H1 (cell line): ENCODE measurements around the gene B3GALT6. TPM values are rescaled to one million over a fixed set of nuclear protein-coding genes. Genes with fewer than 3 reads are reported as not detected.

Experiments
- CTCF ChIA-PET: fragments of 300-600 bp; sonication (Branson Sonifier 250); formaldehyde crosslinking; loops from one replicate; lab custom pipeline; 2021; ENCODE audit not compliant: partially characterized antibody; lab: Charles Lee
- POLR2A ChIA-PET: fragments of 300-600 bp; sonication (Branson Sonifier 250); formaldehyde crosslinking; loops from one replicate; lab custom pipeline; 2021; ENCODE audit warnings: inconsistent platforms; ENCODE audit not compliant: partially characterized antibody; lab: Charles Lee
- DNase-seq, 2 experiments: peaks; one replicate each; pipeline versions ENCODE4 v3.0.0 to v3.0.0-alpha.2; 2010 to 2022; ENCODE audit warnings: low spot score in 2 of 2, low read depth in 1 of 2, mixed read lengths in 1 of 2
- FAIRE-seq: peaks from 2 replicates; lab custom pipeline; 2011; peaks lifted over from hg19 to GRCh38; lab: Jason Lieb, UNC
- H2AFZ ChIP-seq: 2 replicates; pipeline ENCODE4 v1.8.1; 2012; ENCODE audit warnings: low read length, inconsistent platforms
- H2AK5ac ChIP-seq: 2 replicates; pipeline ENCODE4 v1.6.1; 2013; ENCODE audit warnings: low read depth, low read length
- H2BK120ac ChIP-seq: replicated peaks from 2 replicates; pipeline ENCODE3; 2013; ENCODE audit warnings: low read depth, low read length, inconsistent platforms
- H2BK12ac ChIP-seq: 2 replicates; pipeline ENCODE4 v1.6.1; 2013; ENCODE audit warnings: low read depth, low read length
- H2BK15ac ChIP-seq: 2 replicates; pipeline ENCODE4 v1.6.1; 2013; ENCODE audit warnings: low read length
- H2BK20ac ChIP-seq: 2 replicates; pipeline ENCODE4 v1.6.1; 2013; ENCODE audit warnings: low read length
- H2BK5ac ChIP-seq: 2 replicates; pipeline ENCODE4 v1.6.1; 2013; ENCODE audit warnings: low read depth, low read length
- H3K14ac ChIP-seq: 2 replicates; pipeline ENCODE4 v1.6.1; 2013; ENCODE audit warnings: inconsistent platforms; ENCODE audit not compliant: insufficient read length
- H3K18ac ChIP-seq: 2 replicates; pipeline ENCODE4 v1.6.1; 2013; ENCODE audit warnings: low read length; ENCODE audit errors: extremely low read depth
- H3K23ac ChIP-seq: 2 replicates; pipeline ENCODE4 v1.6.1; 2013; ENCODE audit warnings: inconsistent platforms; ENCODE audit not compliant: insufficient read length
- H3K23me2 ChIP-seq: 2 replicates; pipeline ENCODE4 v1.6.1; 2013; ENCODE audit warnings: low read depth, low read length
- H3K27ac ChIP-seq: 2 replicates; pipeline ENCODE4 v1.6.1; 2011; ENCODE audit warnings: low read depth, low read length, inconsistent platforms
- H3K27me3 ChIP-seq, 4 experiments: replicated peaks in 1 of 4; 1 replicate in 1 of 4; 2 replicates in 3 of 4; pipeline versions ENCODE4 v1.6.1 to v1.8.1; 2011 to 2013; ENCODE audit warnings: low read length in 3 of 4, mild to moderate bottlenecking in 3 of 4, inconsistent platforms in 2 of 4, mixed read lengths in 2 of 4, moderate library complexity in 1 of 4; ENCODE audit not compliant: control insufficient read depth in 3 of 4, insufficient read depth in 3 of 4; ENCODE audit errors: extremely low read depth in 1 of 4
- H3K36me3 ChIP-seq, 4 experiments: 2 replicates each; pipeline versions ENCODE4 v1.6.1 to v1.8.1; 2011 to 2013; ENCODE audit warnings: mild to moderate bottlenecking in 4 of 4, low read length in 3 of 4, moderate library complexity in 2 of 4, control low read depth in 1 of 4, inconsistent platforms in 1 of 4; ENCODE audit not compliant: insufficient read depth in 4 of 4, control insufficient read depth in 2 of 4
- H3K4ac ChIP-seq: replicated peaks from 2 replicates; pipeline ENCODE3; 2013; ENCODE audit warnings: low read length, low read depth, mixed read lengths, inconsistent platforms; ENCODE audit not compliant: insufficient read length
- H3K4me1 ChIP-seq, 4 experiments: replicated peaks in 1 of 4; 1 replicate in 1 of 4; 2 replicates in 3 of 4; pipeline versions ENCODE4 v1.6.1 to v1.8.1; 2011 to 2013; ENCODE audit warnings: low read length in 3 of 4, inconsistent platforms in 2 of 4, mixed read lengths in 1 of 4; ENCODE audit not compliant: insufficient read depth in 4 of 4, control insufficient read depth in 3 of 4
- H3K4me2 ChIP-seq, 2 experiments: 2 replicates each; pipeline versions ENCODE4 v1.6.1 to v1.8.1; 2011 to 2013; ENCODE audit warnings: low read depth in 2 of 2, low read length in 2 of 2, control low read depth in 1 of 2, inconsistent platforms in 1 of 2, mild to moderate bottlenecking in 1 of 2; ENCODE audit not compliant: insufficient read depth in 1 of 2
- H3K4me3 ChIP-seq, 4 experiments: fragments of 200-600, 300-600 bp in 1 of 4; sonication (generic), shearing (Covaris generic), sonication (Bioruptor Twin) in 1 of 4; 2 replicates each; pipeline versions ENCODE4 v1.5.1 to v1.8.1; 2011 to 2016; ENCODE audit warnings: low read length in 4 of 4, low read depth in 3 of 4, control low read depth in 2 of 4, inconsistent platforms in 2 of 4, mild to moderate bottlenecking in 2 of 4, mixed read lengths in 1 of 4, moderate library complexity in 1 of 4; ENCODE audit not compliant: insufficient read depth in 2 of 4; ENCODE audit errors: extremely low read depth in 1 of 4
- H3K56ac ChIP-seq: replicated peaks from 2 replicates; pipeline ENCODE3; 2013; ENCODE audit warnings: low read depth, mild to moderate bottlenecking, mixed read lengths, low read length, inconsistent platforms; ENCODE audit not compliant: insufficient read length
- H3K79me1 ChIP-seq: 2 replicates; pipeline ENCODE4 v1.6.1; 2013; ENCODE audit warnings: low read depth, low read length, control low read depth
- H3K79me2 ChIP-seq, 2 experiments: 2 replicates each; pipeline versions ENCODE4 v1.6.1 to v1.8.1; 2012 to 2013; ENCODE audit warnings: low read length in 2 of 2, mild to moderate bottlenecking in 2 of 2, inconsistent platforms in 1 of 2; ENCODE audit not compliant: insufficient read depth in 2 of 2, control insufficient read depth in 1 of 2
- H3K9ac ChIP-seq, 4 experiments: replicated peaks in 1 of 4; 1 replicate in 1 of 4; 2 replicates in 3 of 4; pipeline versions ENCODE4 v1.6.1 to v1.8.1; 2011 to 2013; ENCODE audit warnings: low read depth in 3 of 4, low read length in 3 of 4, control low read depth in 2 of 4, mild to moderate bottlenecking in 2 of 4, moderate library complexity in 2 of 4, inconsistent platforms in 1 of 4; ENCODE audit errors: extremely low read depth in 1 of 4
- H3K9me3 ChIP-seq, 2 experiments: 2 replicates each; pipeline versions ENCODE4 v1.6.1 to v1.8.1; 2012 to 2013; ENCODE audit warnings: mild to moderate bottlenecking in 2 of 2, moderate library complexity in 2 of 2, control low read depth in 1 of 2, inconsistent platforms in 1 of 2, low read depth in 1 of 2, low read length in 1 of 2, mixed read lengths in 1 of 2; ENCODE audit not compliant: insufficient read depth in 2 of 2
- H4K20me1 ChIP-seq, 2 experiments: replicated peaks in 1 of 2; 2 replicates each; pipeline versions ENCODE3 to v1.8.1; 2011 to 2013; ENCODE audit warnings: inconsistent platforms in 2 of 2, low read length in 2 of 2, mild to moderate bottlenecking in 1 of 2; ENCODE audit not compliant: insufficient read depth in 2 of 2, control insufficient read depth in 1 of 2
- H4K5ac ChIP-seq: 2 replicates; pipeline ENCODE4 v1.6.1; 2013; ENCODE audit warnings: low read length, low read depth, mixed read lengths, inconsistent platforms; ENCODE audit not compliant: insufficient read length
- H4K8ac ChIP-seq: 2 replicates; pipeline ENCODE4 v1.8.0; 2013; ENCODE audit warnings: mild to moderate bottlenecking, moderate library complexity, low read length, inconsistent platforms; ENCODE audit not compliant: insufficient read depth; ENCODE audit errors: extremely low read depth
- H4K91ac ChIP-seq: replicated peaks from 2 replicates; pipeline ENCODE3; 2013; ENCODE audit warnings: low read length, mixed read lengths, inconsistent platforms; ENCODE audit not compliant: insufficient read length
- ATF3 ChIP-seq: IDR thresholded peaks from 2 replicates; pipeline ENCODE4 v1.6.1; 2011; ENCODE audit warnings: low read depth, mild to moderate bottlenecking, low read length; ENCODE audit not compliant: insufficient read depth
- CBX5 ChIP-seq: fragments of 300-800, 300-1000 bp; sonication (generic); IDR thresholded peaks from 2 replicates; pipeline ENCODE4 v1.7.1; 2016; ENCODE audit warnings: antibody characterized with exemption, low read length, low read depth
- CTBP2 ChIP-seq: IDR thresholded peaks from 2 replicates; pipeline ENCODE4 v1.7.0; 2011; ENCODE audit warnings: borderline replicate concordance, mild to moderate bottlenecking, moderate library complexity, mixed read lengths, low read length; ENCODE audit not compliant: insufficient read depth, insufficient read length
- KDM4A ChIP-seq: IDR thresholded peaks from one replicate; pipeline ENCODE4 v1.7.1; 2012; ENCODE audit warnings: low read depth, mild to moderate bottlenecking, moderate library complexity, low read length, inconsistent platforms; ENCODE audit not compliant: severe bottlenecking
- MAFK ChIP-seq: IDR thresholded peaks from 2 replicates; pipeline ENCODE4 v1.6.1; 2012; ENCODE audit warnings: low read depth, mild to moderate bottlenecking, improper control_type of control experiment, low read length
- RAD21 ChIP-seq, 2 experiments: IDR thresholded peaks in 1 of 2; conservative IDR thresholded peaks in 1 of 2; 2 replicates each; pipeline ENCODE4 v1.6.1; 2011; ENCODE audit warnings: low read depth in 2 of 2, low read length in 2 of 2, improper control_type of control experiment in 1 of 2, inconsistent platforms in 1 of 2, mild to moderate bottlenecking in 1 of 2, moderate library complexity in 1 of 2
- RBBP5 ChIP-seq: IDR thresholded peaks from 2 replicates; pipeline ENCODE4 v1.7.1; 2012; ENCODE audit warnings: low read depth, mild to moderate bottlenecking, inconsistent platforms, low read length, moderate library complexity, borderline replicate concordance
- RFX5 ChIP-seq: IDR thresholded peaks from 2 replicates; pipeline ENCODE4 v1.6.1; 2011; ENCODE audit warnings: low read depth, low read length, improper control_type of control experiment, borderline replicate concordance
- SIN3A ChIP-seq, 2 experiments: IDR thresholded peaks in 1 of 2; conservative IDR thresholded peaks in 1 of 2; 2 replicates each; pipeline ENCODE4 v1.6.1; 2011 to 2012; ENCODE audit warnings: low read length in 2 of 2, improper control_type of control experiment in 1 of 2, low read depth in 1 of 2, mild to moderate bottlenecking in 1 of 2
- SIX5 ChIP-seq: IDR thresholded peaks from 2 replicates; pipeline ENCODE4 v1.6.1; 2011; ENCODE audit warnings: mild to moderate bottlenecking, low read depth, low read length
- USF2 ChIP-seq: IDR thresholded peaks from 2 replicates; pipeline ENCODE4 v1.6.1; 2011; ENCODE audit warnings: low read length, improper control_type of control experiment
- WGBS, 2 experiments: shearing (Covaris generic) in 1 of 2; methylation state at CpG; one replicate each; pipeline versions ENCODE4 v1.1.6 to v1.1.7; 2013 to 2015; ENCODE audit warnings: low lambda C conversion rate in 2 of 2, mixed read lengths in 2 of 2, inconsistent platforms in 1 of 2, low coverage in 1 of 2, missing lambda C conversion rate in 1 of 2; ENCODE audit not compliant: insufficient replicate concordance in 2 of 2, insufficient coverage in 1 of 2, insufficient read length in 1 of 2; ENCODE audit errors: extremely low coverage in 1 of 2, missing lambda C conversion rate in 1 of 2; 5-methylcytosine and 5-hydroxymethylcytosine counted together
- polyA plus RNA-seq, 7 experiments: library from polyadenylated mRNA; depleted of rRNA in 3 of 7; stranded (reverse) in 5 of 7; unstranded in 2 of 7; fragments of >200 nt in 5 of 7; fragments of 200-250 nt in 2 of 7; gene quantifications; 1 replicate in 5 of 7; 2 replicates in 1 of 7; 4 replicates in 1 of 7; pipeline versions ENCODE4 v1.2.1 to v1.2.3, GENCODE V29; 2011 to 2013; ENCODE audit warnings: missing spikeins in 2 of 7, mixed read lengths in 2 of 7
- total RNA-seq: library from RNA; stranded (reverse); fragmentation: NEBNext Ultra II Directional; extraction: Animal tissue kit (Norgen Biotek cat#: 25700); gene quantifications from 2 replicates; pipeline ENCODE4 v1.2.1, GENCODE V29; 2021

The B3GALT6 gene
- total and polyA plus RNA-seq, 2 of the 8 experiments (the other 6 are each of a cell fraction or from before 2014, with no cell fraction given): 18.4 to 20.4 TPM

- H3K14ac ChIP-seq: no peak overlapping the region
- 0 out of 4 replicates have a peak overlapping the region, but pooled peaks of 1 of the 2 experiments have one; percentile 29 for H3K4me2 ChIP-seq
- no peak overlapping the region for H3K9ac ChIP-seq
- ChIA-PET CTCF (no interaction called here), POLR2A (interaction anchor here (1.1 to 1.9 kb wide), 2 partner anchors 10 to 13 kb away, joined by 3 to 7 read pairs; partner anchors contain the start of gene C1QTNF12)
- H3K9me3 ChIP-seq: peaks cover 0 to 9% of the 10 kb centered on the region in 2 experiments; a peak in 2 of 4 replicates
- H3K36me3 ChIP-seq: peaks cover 0 to 10% (median 3%) of the 10 kb centered on the region in 4 experiments; a peak in 3 of 8 replicates
- no peak overlapping the region for H2BK20ac ChIP-seq
- no peak overlapping the region for H4K5ac ChIP-seq
- peaks cover 2 to 19% of the 10 kb centered on the region in 2 experiments for H4K20me1 ChIP-seq
- no peak overlapping the region for H3K56ac ChIP-seq
- H4K8ac ChIP-seq: peak overlapping the region; percentile 46; the same call in 1 of the 2 replicates
- H4K91ac ChIP-seq: no peak overlapping the region
- H2AFZ ChIP-seq: no peak overlapping the region
- H2BK120ac ChIP-seq: no peak overlapping the region
- H3K4ac ChIP-seq: no peak overlapping the region
- H2BK12ac ChIP-seq: no peak overlapping the region
- H2BK5ac ChIP-seq: no peak overlapping the region
- peaks cover 33% of the 10 kb centered on the region for H3K79me1 ChIP-seq
- no peak overlapping the region for H3K18ac ChIP-seq
- no peak overlapping the region for H3K27ac ChIP-seq
- no peaks in the 10 kb centered on the region; a peak in 1 of 7 replicates for H3K27me3 ChIP-seq
- no peak for DNase-seq
- no peak overlapping the region for H2BK15ac ChIP-seq
- H3K23me2 ChIP-seq: peaks cover 7% of the 10 kb centered on the region
- H3K4me3 ChIP-seq: no peak overlapping the region
- WGBS, 2 experiments: 97 to 100% methylated on average over 1 to 15 of the region's 15 CpGs
- H2AK5ac ChIP-seq: no peak overlapping the region
- H3K79me2 ChIP-seq: peaks cover 6 to 34% of the 10 kb centered on the region in 2 experiments; a peak in 3 of 4 replicates
- H3K4me1 ChIP-seq: peaks cover 0 to 12% (median under 1%) of the 10 kb centered on the region in 4 experiments; a peak in 4 of 7 replicates
- FAIRE-seq: no peak
- H3K23ac ChIP-seq: no peak overlapping the region
- no peak for TF ChIP-seq MAFK
- TF ChIP-seq RFX5: no peak
- TF ChIP-seq SIN3A (conservative IDR thresholded peaks at IDR 0.05 in 1 of 2, IDR thresholded peaks at IDR 0.05 in 1 of 2; ENCODE audit: low read depth in 1 of 2, low read length in 2 of 2): no peak
- TF ChIP-seq RAD21 (IDR thresholded peaks at IDR 0.05 in 1 of 2, conservative IDR thresholded peaks at IDR 0.05 in 1 of 2; ENCODE audit: low read depth in 2 of 2, low read length in 2 of 2): no peak
- no peak for TF ChIP-seq RBBP5
- TF ChIP-seq CTBP2: no peak
- no peak for TF ChIP-seq ATF3
- TF ChIP-seq USF2: no peak
- no peak for TF ChIP-seq SIX5
- no peak for TF ChIP-seq CBX5
- no peak for TF ChIP-seq KDM4A
Measured at GRCh38 chr1:1233567-1233892, 1.5 kb downstream of the B3GALT6 start.
